Hepatocyte (in vitro differentiated cells): ENCODE measurements around the gene POU5F1. TPM values are rescaled to one million over a fixed set of nuclear protein-coding genes. Genes with fewer than 3 reads are reported as not detected.

ENCODE experiments used
- DNase-seq: peaks from one replicate; pipeline ENCODE4 v3.0.0-alpha.2; 2016; ENCODE audit warnings: low spot score
- H2AFZ ChIP-seq: fragments of 200-600 bp; sonication (generic); 2 replicates; pipeline ENCODE4 v1.6.0; 2016; ENCODE audit warnings: antibody characterized with exemption, mild to moderate bottlenecking
- H3K27ac ChIP-seq: fragments of 200-600 bp; sonication (generic); 2 replicates; pipeline ENCODE4 v1.5.1; 2016; ENCODE audit warnings: mild to moderate bottlenecking
- H3K27me3 ChIP-seq: fragments of 200-600 bp; sonication (generic); 2 replicates; pipeline ENCODE4 v1.6.1; 2016
- H3K36me3 ChIP-seq: fragments of 200-600 bp; sonication (generic); replicated peaks from 2 replicates; pipeline ENCODE4 v1.5.1; 2016; ENCODE audit warnings: low read depth; ENCODE audit not compliant: insufficient read depth
- H3K4me1 ChIP-seq: fragments of 200-600 bp; sonication (generic); 2 replicates; pipeline ENCODE4 v1.5.1; 2016; ENCODE audit warnings: mild to moderate bottlenecking, moderate library complexity; ENCODE audit not compliant: insufficient read depth
- H3K4me2 ChIP-seq: fragments of 200-600 bp; sonication (generic); 2 replicates; pipeline ENCODE4 v1.6.0; 2016
- H3K4me3 ChIP-seq: fragments of 200-600 bp; sonication (generic); 2 replicates; pipeline ENCODE4 v1.5.1; 2016; ENCODE audit warnings: mild to moderate bottlenecking
- H3K79me2 ChIP-seq: fragments of 200-600 bp; sonication (generic); 2 replicates; pipeline ENCODE4 v1.6.0; 2017; ENCODE audit warnings: mild to moderate bottlenecking
- H3K9me2 ChIP-seq: fragments of 200-600 bp; sonication (generic); replicated peaks from 2 replicates; pipeline ENCODE4 v1.6.0; 2017; ENCODE audit warnings: mild to moderate bottlenecking; ENCODE audit not compliant: insufficient read depth
- H3K9me3 ChIP-seq: fragments of 200-600 bp; sonication (generic); 2 replicates; pipeline ENCODE4 v1.5.1; 2016; ENCODE audit warnings: low read depth, mild to moderate bottlenecking
- H4K20me1 ChIP-seq: fragments of 200-600 bp; sonication (generic); 2 replicates; pipeline ENCODE4 v1.6.0; 2016; ENCODE audit warnings: mild to moderate bottlenecking; ENCODE audit not compliant: insufficient read depth, poor library complexity, severe bottlenecking
- EZH2 ChIP-seq: fragments of 200-600 bp; sonication (generic); IDR thresholded peaks from 2 replicates; pipeline ENCODE4 v1.6.1; 2016; ENCODE audit warnings: antibody characterized with exemption, mild to moderate bottlenecking, borderline replicate concordance
- EZH2phosphoT487 ChIP-seq: fragments of 200-600 bp; sonication (generic); IDR thresholded peaks from one replicate; pipeline ENCODE4 v1.6.1; 2018; ENCODE audit warnings: antibody characterized with exemption, mild to moderate bottlenecking, low read depth, moderate library complexity; ENCODE audit not compliant: unreplicated experiment, severe bottlenecking
- WGBS: methylation state at CpG from one replicate; pipeline ENCODE4 v1.1.6; 2016; ENCODE audit warnings: low lambda C conversion rate; ENCODE audit errors: missing lambda C conversion rate; 5-methylcytosine and 5-hydroxymethylcytosine counted together
- polyA plus RNA-seq: library from polyadenylated mRNA; unstranded; fragments of >200 nt; fragmentation: Nextera tagmentation; extraction: Ambion mirVana; gene quantifications from 2 replicates; pipeline ENCODE4 v1.2.1, GENCODE V29; 2016
- total RNA-seq: library from RNA; depleted of rRNA; stranded (reverse); fragments of >200 nt; gene quantifications from 2 replicates; pipeline ENCODE4 v1.2.3, GENCODE V29; 2014
- TF ChIP-seq, protein P1 (sequence below): fragments of 200-600 bp; sonication (generic); IDR thresholded peaks from 2 replicates; pipeline ENCODE4 v1.5.1; 2016; ENCODE audit warnings: antibody characterized with exemption, mild to moderate bottlenecking; ENCODE audit not compliant: poor library complexity

POU5F1 gene
- total and polyA plus RNA-seq, 2 experiments from 2014 or later: 1.1 to 1.8 TPM

DNA sequence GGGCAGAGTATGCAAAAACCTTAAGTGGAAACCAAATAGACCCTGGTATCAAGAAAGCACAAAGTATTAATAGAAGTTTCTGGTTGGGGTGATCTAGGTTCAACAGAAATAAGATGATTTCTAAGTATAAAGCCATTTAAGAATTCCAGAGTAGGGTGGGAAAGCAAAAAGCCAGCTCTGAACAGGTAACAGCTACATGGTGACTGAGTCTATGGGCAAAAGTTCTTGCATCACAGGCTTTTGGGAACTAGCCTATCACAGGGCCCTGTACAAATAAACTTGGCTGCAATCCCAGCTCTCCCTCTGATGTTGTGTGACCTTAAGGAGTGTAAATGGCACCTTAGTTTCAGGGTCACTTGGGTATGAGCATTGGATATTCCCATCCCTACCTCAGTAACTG, 6.6 kb downstream of the POU5F1 start:
- Histone ChIP-seq H3K9me2 (no peaks in the 10 kb centered on the region), H3K79me2 (no peaks in the 10 kb centered on the region), H3K4me3 (no peak overlapping the region), H3K27ac (no peak overlapping the region), H4K20me1 (no peaks in the 10 kb centered on the region), H2AFZ (no peak overlapping the region), H3K4me2 (no peak overlapping the region), H3K9me3 (no peaks in the 10 kb centered on the region), H3K27me3 (peaks cover 6% of the 10 kb centered on the region), H3K4me1 (peaks cover 3% of the 10 kb centered on the region), H3K36me3 (no peaks in the 10 kb centered on the region)
- DNase-seq: no peak
- no peak for TF ChIP-seq EZH2phosphoT487
- TF ChIP-seq, protein P1, sequence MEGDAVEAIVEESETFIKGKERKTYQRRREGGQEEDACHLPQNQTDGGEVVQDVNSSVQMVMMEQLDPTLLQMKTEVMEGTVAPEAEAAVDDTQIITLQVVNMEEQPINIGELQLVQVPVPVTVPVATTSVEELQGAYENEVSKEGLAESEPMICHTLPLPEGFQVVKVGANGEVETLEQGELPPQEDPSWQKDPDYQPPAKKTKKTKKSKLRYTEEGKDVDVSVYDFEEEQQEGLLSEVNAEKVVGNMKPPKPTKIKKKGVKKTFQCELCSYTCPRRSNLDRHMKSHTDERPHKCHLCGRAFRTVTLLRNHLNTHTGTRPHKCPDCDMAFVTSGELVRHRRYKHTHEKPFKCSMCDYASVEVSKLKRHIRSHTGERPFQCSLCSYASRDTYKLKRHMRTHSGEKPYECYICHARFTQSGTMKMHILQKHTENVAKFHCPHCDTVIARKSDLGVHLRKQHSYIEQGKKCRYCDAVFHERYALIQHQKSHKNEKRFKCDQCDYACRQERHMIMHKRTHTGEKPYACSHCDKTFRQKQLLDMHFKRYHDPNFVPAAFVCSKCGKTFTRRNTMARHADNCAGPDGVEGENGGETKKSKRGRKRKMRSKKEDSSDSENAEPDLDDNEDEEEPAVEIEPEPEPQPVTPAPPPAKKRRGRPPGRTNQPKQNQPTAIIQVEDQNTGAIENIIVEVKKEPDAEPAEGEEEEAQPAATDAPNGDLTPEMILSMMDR: no peak
- no peak for TF ChIP-seq EZH2

DNA sequence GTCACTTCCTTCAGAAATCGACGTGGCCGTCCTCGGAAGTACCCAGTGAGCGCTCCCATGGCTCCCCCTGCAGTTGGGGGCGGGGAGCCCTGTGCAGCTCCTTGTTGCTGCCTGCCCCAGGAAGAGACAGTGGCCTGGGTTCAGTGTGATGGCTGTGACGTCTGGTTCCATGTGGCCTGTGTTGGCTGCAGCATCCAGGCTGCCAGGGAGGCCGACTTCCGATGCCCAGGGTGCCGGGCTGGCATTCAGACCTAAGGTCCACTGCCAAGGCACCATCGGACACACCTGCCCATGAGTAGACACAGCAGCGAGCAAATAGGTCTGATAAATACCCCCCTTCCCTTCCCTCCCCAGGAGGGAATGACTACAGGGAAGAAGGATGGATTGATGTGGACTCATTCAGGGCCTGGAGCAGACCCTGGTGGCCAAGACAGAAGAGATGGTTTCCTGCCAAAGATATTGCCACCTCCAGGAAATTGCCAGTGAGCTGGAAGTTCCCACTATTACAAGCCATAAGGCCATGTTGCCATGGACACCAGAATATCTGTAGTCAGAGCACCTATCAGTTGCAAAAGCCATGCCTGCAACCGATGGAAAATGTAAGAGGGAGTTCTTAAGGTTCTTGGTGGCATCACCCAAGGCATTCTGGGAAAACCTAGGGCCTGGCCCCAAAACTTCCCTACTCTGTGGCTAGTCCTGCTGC, 7.9 kb downstream of the POU5F1 start:
- H2AFZ ChIP-seq: no peak overlapping the region
- H3K9me2 ChIP-seq: no peaks in the 10 kb centered on the region
- no peak for DNase-seq
- TF ChIP-seq EZH2phosphoT487 (no peak), EZH2 (no peak)
- TF ChIP-seq, protein P1: no peak
- H3K4me2 ChIP-seq: no peak overlapping the region
- no peak overlapping the region for H3K27ac ChIP-seq
- peaks cover 5% of the 10 kb centered on the region for H3K4me1 ChIP-seq
- no peak overlapping the region for H3K4me3 ChIP-seq
- H3K9me3 ChIP-seq: no peaks in the 10 kb centered on the region
- no peaks in the 10 kb centered on the region for H3K36me3 ChIP-seq
- WGBS: 93% methylated on average over 13 of the region's 13 CpGs
- H3K27me3 ChIP-seq: no peaks in the 10 kb centered on the region
- H3K79me2 ChIP-seq: no peaks in the 10 kb centered on the region
- H4K20me1 ChIP-seq: no peaks in the 10 kb centered on the region

DNA sequence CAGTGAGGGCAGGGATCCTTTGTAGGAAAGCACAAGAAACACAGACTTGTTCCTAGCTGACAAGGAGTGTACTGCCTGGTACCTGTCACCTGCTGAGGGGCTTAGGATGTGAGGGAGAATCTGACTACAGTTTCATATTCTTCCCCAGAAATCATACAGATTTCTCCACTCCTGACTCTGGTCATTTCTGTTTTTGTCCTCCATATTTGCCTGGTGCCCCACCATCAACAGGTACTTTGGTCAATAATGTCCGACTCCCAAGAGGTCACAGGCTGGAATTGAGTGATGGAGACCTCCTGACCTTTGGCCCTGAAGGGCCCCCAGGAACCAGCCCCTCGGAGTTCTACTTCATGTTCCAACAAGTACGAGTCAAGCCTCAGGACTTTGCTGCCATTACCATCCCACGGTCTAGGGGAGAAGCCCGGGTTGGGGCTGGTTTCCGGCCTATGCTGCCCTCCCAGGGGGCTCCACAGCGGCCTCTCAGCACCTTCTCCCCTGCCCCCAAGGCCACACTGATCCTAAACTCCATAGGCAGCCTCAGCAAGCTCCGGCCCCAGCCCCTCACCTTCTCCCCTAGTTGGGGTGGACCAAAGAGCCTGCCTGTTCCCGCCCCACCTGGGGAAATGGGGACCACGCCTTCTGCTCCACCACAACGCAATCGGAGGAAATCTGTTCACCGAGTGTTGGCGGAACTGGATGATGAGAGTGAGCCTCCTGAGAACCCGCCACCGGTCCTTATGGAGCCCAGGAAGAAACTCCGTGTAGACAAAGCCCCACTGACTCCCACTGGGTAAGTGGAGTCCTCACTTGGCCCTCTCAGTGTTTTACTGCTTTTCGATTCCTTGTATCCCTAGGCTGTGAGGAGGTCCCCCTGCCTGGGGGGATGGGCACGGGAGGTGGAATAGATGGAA, 9.0 kb downstream of the POU5F1 start:
- Histone ChIP-seq H3K9me2 (no peaks in the 10 kb centered on the region), H3K4me1 (peaks cover 5% of the 10 kb centered on the region), H3K27me3 (no peaks in the 10 kb centered on the region), H2AFZ (no peak overlapping the region), H4K20me1 (no peaks in the 10 kb centered on the region), H3K79me2 (no peaks in the 10 kb centered on the region), H3K27ac (no peak overlapping the region), H3K4me2 (no peak overlapping the region), H3K9me3 (no peaks in the 10 kb centered on the region), H3K4me3 (no peak overlapping the region), H3K36me3 (no peaks in the 10 kb centered on the region)
- TF ChIP-seq EZH2phosphoT487 (no peak), EZH2 (no peak)
- TF ChIP-seq, protein P1: no peak
- WGBS: 95% methylated on average over 19 of the region's 19 CpGs
- no peak for DNase-seq
